ENCODE measurements around the gene STAT6. TPM values are rescaled to one million over a fixed set of nuclear protein-coding genes. Genes with fewer than 3 reads are reported as not detected.

STAT6 gene
- total and polyA plus RNA-seq, 2 donors (not counting 3 experiments of a cell fraction or from before 2014, with no cell fraction given): 136 to 147 TPM

DNA sequence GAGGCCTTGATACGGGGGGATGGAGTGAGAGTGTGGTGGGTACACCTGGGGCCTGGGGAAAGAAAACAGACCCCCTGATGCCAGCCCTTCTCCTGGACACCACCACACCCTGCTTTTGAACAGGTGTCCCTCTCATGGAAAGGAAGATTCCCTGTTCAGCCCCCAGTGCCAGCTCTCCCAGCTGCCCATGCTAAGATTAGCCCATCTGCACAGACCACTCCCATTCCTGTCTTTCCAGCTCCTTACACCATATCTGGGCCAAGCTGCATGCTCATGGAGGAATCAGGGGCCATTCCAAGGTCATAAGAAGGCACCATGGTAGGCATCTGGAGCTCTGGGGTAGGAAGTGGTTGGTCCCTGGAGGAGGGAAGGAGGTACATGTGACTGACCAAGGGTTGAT lies 12.6 kb downstream of the STAT6 start:
- Histone ChIP-seq H3K27me3 (ENCODE audit: control insufficient read depth in 2 of 2, insufficient read depth in 2 of 2, low read length in 2 of 2) (no peaks in the 10 kb centered on the region), H3K9me1 (replicated peaks; ENCODE audit: control insufficient read depth, extremely low read depth, insufficient read depth, low read length) (no peaks in the 10 kb centered on the region), H3K4me3 (replicated peaks in 1 of 3; ENCODE audit: insufficient read depth in 1 of 3, low read depth in 1 of 3, low read length in 3 of 3) (no peak overlapping the region), H3K27ac (ENCODE audit: insufficient read depth, low read depth, low read length) (no peak overlapping the region), H3K36me3 (ENCODE audit: control insufficient read depth in 2 of 2, extremely low read depth in 1 of 2, insufficient read depth in 2 of 2, low read length in 2 of 2) (peaks cover 4 to 37% of the 10 kb centered on the region in 2 experiments), H3K4me1 (ENCODE audit: control insufficient read depth, extremely low read depth, insufficient read depth, low read length) (peaks cover 7% of the 10 kb centered on the region), H4K20me1 (replicated peaks; ENCODE audit: control insufficient read depth, extremely low read depth, insufficient read depth, low read length) (no peaks in the 10 kb centered on the region), H3K4me2 (ENCODE audit: insufficient read depth, low read length) (no peak overlapping the region), H2AFZ (ENCODE audit: low read depth, low read length) (no peak overlapping the region), H3K9ac (replicated peaks; ENCODE audit: extremely low read depth, insufficient read depth, low read length) (no peak overlapping the region), H3K79me2 (ENCODE audit: control insufficient read depth, insufficient read depth, low read length) (no peaks in the 10 kb centered on the region), H3K9me3 (replicated peaks; ENCODE audit: control insufficient read depth, insufficient read depth, low read length) (no peaks in the 10 kb centered on the region)
- TF ChIP-seq FOS (IDR thresholded peaks at IDR 0.05; ENCODE audit: borderline replicate concordance, insufficient read depth, low read length) (no peak), JUN (IDR thresholded peaks at IDR 0.05; ENCODE audit: borderline replicate concordance, insufficient read depth, insufficient read length, low read depth) (no peak), GATA2 (IDR thresholded peaks at IDR 0.05; ENCODE audit: insufficient read depth, insufficient read length, low read depth, low read length) (no peak), POLR2AphosphoS5 (IDR thresholded peaks at IDR 0.05; ENCODE audit: insufficient read depth, low read depth, low read length) (no peak), MYC (IDR thresholded peaks at IDR 0.05; ENCODE audit: low read depth, low read length) (no peak), POLR2A (IDR thresholded peaks at IDR 0.05; ENCODE audit: low read depth, low read length) (no peak), EZH2 (IDR thresholded peaks at IDR 0.05; ENCODE audit: borderline replicate concordance, low read depth, low read length, severe bottlenecking) (no peak)
- TF ChIP-seq, protein P1, sequence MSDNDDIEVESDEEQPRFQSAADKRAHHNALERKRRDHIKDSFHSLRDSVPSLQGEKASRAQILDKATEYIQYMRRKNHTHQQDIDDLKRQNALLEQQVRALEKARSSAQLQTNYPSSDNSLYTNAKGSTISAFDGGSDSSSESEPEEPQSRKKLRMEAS (IDR thresholded peaks at IDR 0.05; ENCODE audit: insufficient read depth, insufficient read length): no peak
- TF ChIP-seq, protein P2, sequence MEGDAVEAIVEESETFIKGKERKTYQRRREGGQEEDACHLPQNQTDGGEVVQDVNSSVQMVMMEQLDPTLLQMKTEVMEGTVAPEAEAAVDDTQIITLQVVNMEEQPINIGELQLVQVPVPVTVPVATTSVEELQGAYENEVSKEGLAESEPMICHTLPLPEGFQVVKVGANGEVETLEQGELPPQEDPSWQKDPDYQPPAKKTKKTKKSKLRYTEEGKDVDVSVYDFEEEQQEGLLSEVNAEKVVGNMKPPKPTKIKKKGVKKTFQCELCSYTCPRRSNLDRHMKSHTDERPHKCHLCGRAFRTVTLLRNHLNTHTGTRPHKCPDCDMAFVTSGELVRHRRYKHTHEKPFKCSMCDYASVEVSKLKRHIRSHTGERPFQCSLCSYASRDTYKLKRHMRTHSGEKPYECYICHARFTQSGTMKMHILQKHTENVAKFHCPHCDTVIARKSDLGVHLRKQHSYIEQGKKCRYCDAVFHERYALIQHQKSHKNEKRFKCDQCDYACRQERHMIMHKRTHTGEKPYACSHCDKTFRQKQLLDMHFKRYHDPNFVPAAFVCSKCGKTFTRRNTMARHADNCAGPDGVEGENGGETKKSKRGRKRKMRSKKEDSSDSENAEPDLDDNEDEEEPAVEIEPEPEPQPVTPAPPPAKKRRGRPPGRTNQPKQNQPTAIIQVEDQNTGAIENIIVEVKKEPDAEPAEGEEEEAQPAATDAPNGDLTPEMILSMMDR (IDR thresholded peaks at IDR 0.05; ENCODE audit: extremely low read depth in 1 of 2, insufficient read depth in 1 of 2, low read depth in 1 of 2, low read length in 2 of 2): no peak
- no peak for DNase-seq (ENCODE audit: low read depth, low spot score)
- intact Hi-C loops (cut with micrococcal nuclease): no loop called here
- CTCF ChIA-PET: interaction anchor here (3.5 to 14.4 kb wide), 2 partner anchors 13 to 30 kb away, joined by 15 to 158 read pairs; partner anchors contain the start of gene STAT6
- dilution Hi-C loops (cut with MboI; ENCODE audit: extremely low pct_ligation_motif_present, low sequenced_read_pairs): no loop called here
- POLR2A ChIA-PET: interaction anchor here (2.2 kb wide), 1 partner anchor 13 kb away, joined by 9 read pairs; the partner anchor contains the start of gene STAT6
- FAIRE-seq: no peak
- BruUV-seq (replicated peaks): no TSS peak

Measured in endothelial cell of umbilical vein (primary cell).